OCI-LY3 (cell line): ENCODE measurements around the gene RSPRY1.

Experiments used
- H2AFZ ChIP-seq: fragments of 200-600, 300-600 bp; shearing (Covaris generic); 2 replicates; pipeline ENCODE4 v1.6.0; 2014; ENCODE audit warnings: antibody characterized with exemption, low read depth, low read length
- H3K27ac ChIP-seq: fragments of 200-600, 300-600 bp; sonication (generic); 2 replicates; pipeline ENCODE4 v1.5.1; 2014; ENCODE audit warnings: mild to moderate bottlenecking, low read length, moderate library complexity, mixed read lengths
- H3K27me3 ChIP-seq: fragments of 200-600, 300-600 bp; sonication (generic); 2 replicates; pipeline ENCODE4 v1.6.1; 2014; ENCODE audit warnings: low read depth, low read length, mixed read lengths
- H3K36me3 ChIP-seq: fragments of 200-600, 300-600 bp; sonication (generic); replicated peaks from 2 replicates; pipeline ENCODE3; 2014; ENCODE audit warnings: low read depth, low read length, mixed read lengths
- H3K4me1 ChIP-seq: fragments of 300-600, 200-600 bp; sonication (generic); 2 replicates; pipeline ENCODE4 v1.6.1; 2014; ENCODE audit warnings: low read length, mixed read lengths
- H3K4me2 ChIP-seq: fragments of 200-600, 300-600 bp; sonication (generic); 2 replicates; pipeline ENCODE4 v1.6.1; 2014; ENCODE audit warnings: low read length, mixed read lengths
- H3K4me3 ChIP-seq: fragments of 300-600, 200-600 bp; sonication (generic); 2 replicates; pipeline ENCODE4 v1.5.1; 2014; ENCODE audit warnings: antibody characterized with exemption, mild to moderate bottlenecking, low read length, moderate library complexity
- H3K79me2 ChIP-seq: fragments of 300-600, 200-600 bp; shearing (Covaris generic); 2 replicates; pipeline ENCODE4 v1.6.1; 2014; ENCODE audit warnings: mild to moderate bottlenecking, low read length, mixed read lengths
- H3K9ac ChIP-seq: fragments of 300-600, 200-600 bp; shearing (Covaris generic); 2 replicates; pipeline ENCODE4 v1.6.0; 2014; ENCODE audit warnings: mild to moderate bottlenecking, low read length, moderate library complexity
- H3K9me3 ChIP-seq: fragments of 200-600, 300-600 bp; shearing (Covaris generic); 2 replicates; pipeline ENCODE4 v1.6.1; 2014; ENCODE audit warnings: low read length, mixed read lengths; ENCODE audit not compliant: insufficient read depth
- H4K20me1 ChIP-seq: fragments of 200-600, 300-600 bp; sonication (generic); 2 replicates; pipeline ENCODE4 v1.6.1; 2016; ENCODE audit warnings: low read length, mixed read lengths; ENCODE audit not compliant: insufficient read depth
- CTCF ChIP-seq: fragments of 200-600, 300-600 bp; sonication (generic); IDR thresholded peaks from 2 replicates; pipeline ENCODE4 v1.5.1; 2014; ENCODE audit warnings: antibody characterized with exemption, low read length, low read depth
- EZH2phosphoT487 ChIP-seq: fragments of 200-600 bp; shearing (Covaris generic); IDR thresholded peaks from 2 replicates; pipeline ENCODE4 v1.6.1; 2018; ENCODE audit warnings: antibody characterized with exemption, mixed run types, low read depth

Gene RSPRY1

GRCh38 chr16:57167953-57168352 lies 18.2 kb upstream of the RSPRY1 start:
- Histone ChIP-seq H3K27ac (no peak overlapping the region), H3K36me3 (peaks cover 59% of the 10 kb centered on the region), H3K9ac (0 out of 2 replicates have a peak overlapping the region, but pooled peaks have one; percentile 6), H3K9me3 (no peaks in the 10 kb centered on the region), H4K20me1 (no peaks in the 10 kb centered on the region), H3K27me3 (no peaks in the 10 kb centered on the region), H3K4me2 (peak overlapping the region; percentile 43), H3K79me2 (no peaks in the 10 kb centered on the region), H3K4me3 (no peak overlapping the region), H2AFZ (no peak overlapping the region), H3K4me1 (peaks cover 17% of the 10 kb centered on the region)
- TF ChIP-seq EZH2phosphoT487 (no peak), CTCF (peak; percentile 87)

- H3K4me1 ChIP-seq: peaks cover 17% of the 10 kb centered on the region
- no peak overlapping the region for H3K9ac ChIP-seq
- no peaks in the 10 kb centered on the region for H4K20me1 ChIP-seq
- no peaks in the 10 kb centered on the region for H3K9me3 ChIP-seq
- no peak overlapping the region for H3K4me3 ChIP-seq
- H3K4me2 ChIP-seq: no peak overlapping the region
- H3K36me3 ChIP-seq: peaks cover 46% of the 10 kb centered on the region
- H2AFZ ChIP-seq: no peak overlapping the region
- H3K79me2 ChIP-seq: no peaks in the 10 kb centered on the region
- H3K27me3 ChIP-seq: no peaks in the 10 kb centered on the region
- no peak overlapping the region for H3K27ac ChIP-seq
- TF ChIP-seq CTCF (no peak), EZH2phosphoT487 (no peak)
Observed at GRCh38 chr16:57169327-57169726, 16.8 kb upstream of the RSPRY1 start.

GRCh38 chr16:57172721-57173290 lies 13.3 kb upstream of the RSPRY1 start:
- Histone ChIP-seq H3K4me1 (peaks cover 2% of the 10 kb centered on the region), H4K20me1 (no peaks in the 10 kb centered on the region), H3K27ac (no peak overlapping the region), H3K9ac (no peak overlapping the region), H3K27me3 (no peaks in the 10 kb centered on the region), H3K79me2 (no peaks in the 10 kb centered on the region), H3K9me3 (no peaks in the 10 kb centered on the region), H2AFZ (no peak overlapping the region), H3K36me3 (peaks cover 26% of the 10 kb centered on the region), H3K4me3 (no peak overlapping the region), H3K4me2 (no peak overlapping the region)
- TF ChIP-seq CTCF (no peak), EZH2phosphoT487 (no peak)

- H3K36me3 ChIP-seq: peaks cover 19% of the 10 kb centered on the region
Observed at GRCh38 chr16:57175896-57176295, 10.2 kb upstream of the RSPRY1 start.

More at GRCh38 chr16:57175896-57176295, 10.2 kb upstream of the RSPRY1 start:
- peaks cover 19% of the 10 kb centered on the region for H3K79me2 ChIP-seq
- H3K27ac ChIP-seq: no peak overlapping the region
- no peak overlapping the region for H2AFZ ChIP-seq
- no peak overlapping the region for H3K9ac ChIP-seq
- no peak for TF ChIP-seq CTCF
- no peak for TF ChIP-seq EZH2phosphoT487
- H3K4me3 ChIP-seq: no peak overlapping the region
- H3K27me3 ChIP-seq: no peaks in the 10 kb centered on the region
- H3K4me1 ChIP-seq: no peaks in the 10 kb centered on the region
- no peak overlapping the region for H3K4me2 ChIP-seq
- no peaks in the 10 kb centered on the region for H4K20me1 ChIP-seq
- H3K9me3 ChIP-seq: no peaks in the 10 kb centered on the region
